CD4-positive, alpha-beta T cell (primary cell): ENCODE data around the gene TMCO4. TPM values are rescaled to one million over a fixed set of nuclear protein-coding genes. Genes with fewer than 3 reads are reported as not detected.

Experiments used
- ATAC-seq: fragments of 200-7000 bp; cut with Tn5 transposase; one replicate; pipeline ENCODE4 v1.10.0; 2022; ENCODE audit warnings: mild to moderate bottlenecking; ENCODE audit not compliant: poor library complexity
- CTCF ChIA-PET: fragments of 350-600 bp; sonication (Branson Sonifier 250); formaldehyde crosslinking; loops from one replicate; lab custom pipeline; 2021; ENCODE audit warnings: antibody characterized with exemption, inconsistent platforms; lab: Charles Lee
- POLR2A ChIA-PET: fragments of 350-600 bp; sonication (Branson Sonifier 250); formaldehyde crosslinking; loops from one replicate; lab custom pipeline; 2021; ENCODE audit warnings: antibody characterized with exemption, inconsistent platforms; lab: Charles Lee
- DNase-seq, 14 experiments: peaks; one replicate each; pipeline ENCODE4 v3.0.0-alpha.2; 2013 to 2020; ENCODE audit warnings: mixed read lengths in 2 of 14
- H3K27ac ChIP-seq, 2 donors: one replicate each; pipeline versions ENCODE4 v1.5.1 to v1.7.0; 2013; ENCODE audit warnings: low read length in 2 of 2, low read depth in 1 of 2, mild to moderate bottlenecking in 1 of 2
- H3K27me3 ChIP-seq, 2 experiments: 1 replicate in 1 of 2; 2 replicates in 1 of 2; pipeline versions ENCODE4 v1.6.1 to v1.7.0; 2013; ENCODE audit warnings: low read length in 2 of 2, control low read depth in 1 of 2, mild to moderate bottlenecking in 1 of 2, moderate library complexity in 1 of 2; ENCODE audit not compliant: insufficient read depth in 2 of 2, control insufficient read depth in 1 of 2
- H3K36me3 ChIP-seq: one replicate; pipeline ENCODE4 v1.6.1; 2013; ENCODE audit warnings: low read length, control low read depth; ENCODE audit not compliant: insufficient read depth
- H3K4me1 ChIP-seq: one replicate; pipeline ENCODE4 v1.6.1; 2013; ENCODE audit warnings: low read length, control low read depth; ENCODE audit not compliant: insufficient read depth
- H3K4me3 ChIP-seq: one replicate; pipeline ENCODE4 v1.5.1; 2013; ENCODE audit warnings: mild to moderate bottlenecking, low read length, moderate library complexity
- H3K9me3 ChIP-seq, 2 experiments: 1 replicate in 1 of 2; 2 replicates in 1 of 2; pipeline versions ENCODE4 v1.6.1 to v1.7.0; 2013; ENCODE audit warnings: low read length in 2 of 2, mild to moderate bottlenecking in 2 of 2, control low read depth in 1 of 2, moderate library complexity in 1 of 2; ENCODE audit not compliant: control insufficient read depth in 1 of 2, insufficient read depth in 1 of 2
- H3K27ac Mint-ChIP-seq: one replicate; pipeline ENCODE4 v1.8.0; 2020; ENCODE audit warnings: mixed read lengths
- H3K27me3 Mint-ChIP-seq: one replicate; pipeline ENCODE4 v1.8.0; 2021; ENCODE audit warnings: mixed read lengths
- H3K36me3 Mint-ChIP-seq: one replicate; pipeline ENCODE4 v1.8.0; 2021; ENCODE audit warnings: low read depth, mixed read lengths
- H3K4me1 Mint-ChIP-seq: one replicate; pipeline ENCODE4 v1.8.0; 2021; ENCODE audit warnings: low read depth, mixed read lengths
- H3K4me3 Mint-ChIP-seq: one replicate; pipeline ENCODE4 v1.8.0; 2020; ENCODE audit warnings: mild to moderate bottlenecking, mixed read lengths
- H3K9me3 Mint-ChIP-seq: one replicate; pipeline ENCODE4 v1.8.0; 2020; ENCODE audit warnings: mixed read lengths
- intact Hi-C, 2 experiments: fragments of 100-400 bp; cut with DNase I in 1 of 2; cut with micrococcal nuclease in 1 of 2; formaldehyde crosslinking; loops; one replicate each; pipeline versions ENCODE4 v1.15.1 to v1.9.0; 2023 to 2025; cut with DNase I, micrococcal nuclease
- total RNA-seq, 174 experiments: library from RNA in 2 of 174; stranded (reverse) in 2 of 174; gene quantifications; one replicate each; pipeline ENCODE4 v1.2.3 and lab custom pipeline; 2021 to 2026
- TF ChIP-seq, protein P1 (sequence below): fragments of 200-600 bp; IDR thresholded peaks from one replicate; pipeline ENCODE4 v1.8.0; 2022; ENCODE audit warnings: antibody characterized with exemption, mild to moderate bottlenecking

Gene TMCO4
- total RNA-seq, 2 experiments from 2014 or later = 12.4 to 13.9 TPM

DNA sequence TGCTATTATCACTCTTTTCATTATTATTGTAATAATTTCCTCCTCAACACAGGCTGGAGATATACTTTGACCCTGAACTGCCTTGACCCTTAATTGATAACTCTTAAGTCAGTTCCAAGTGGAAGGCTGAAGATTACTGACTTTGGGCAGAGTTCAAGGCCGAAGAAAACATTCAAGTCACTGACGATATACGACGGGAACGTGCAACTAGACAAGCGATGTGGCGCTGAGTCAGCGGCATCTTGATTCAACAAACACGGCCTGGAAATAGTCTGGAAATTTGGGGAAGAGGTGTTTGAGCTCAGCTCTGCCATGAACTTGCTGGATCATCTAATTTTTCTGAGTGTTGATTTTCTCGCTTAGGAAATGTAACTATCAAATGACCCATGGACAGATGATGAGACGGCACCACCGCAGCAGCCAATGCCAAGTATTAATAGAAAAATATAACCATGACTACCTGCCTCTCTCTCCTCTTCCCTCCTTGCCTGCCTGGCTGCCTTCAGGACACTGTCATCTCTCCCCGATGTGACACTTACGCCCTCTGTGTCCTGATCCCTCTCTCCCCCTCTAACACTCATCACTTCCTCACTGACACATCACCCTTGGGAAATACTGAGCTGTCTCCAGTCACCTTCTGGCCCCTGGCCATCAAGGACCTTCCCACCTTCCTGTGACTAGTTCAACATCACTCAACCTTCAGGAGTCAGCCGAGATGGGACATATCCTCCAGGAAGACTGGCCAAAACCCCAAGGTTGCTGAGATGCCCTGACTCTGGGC is 49.4 kb downstream of the TMCO4 start:
- H3K4me3 Mint-ChIP-seq = no peak overlapping the region
- H3K4me1 ChIP-seq = no peaks in the 10 kb centered on the region
- ATAC-seq (no peak), DNase-seq (no peak)
- TF ChIP-seq, protein P1, sequence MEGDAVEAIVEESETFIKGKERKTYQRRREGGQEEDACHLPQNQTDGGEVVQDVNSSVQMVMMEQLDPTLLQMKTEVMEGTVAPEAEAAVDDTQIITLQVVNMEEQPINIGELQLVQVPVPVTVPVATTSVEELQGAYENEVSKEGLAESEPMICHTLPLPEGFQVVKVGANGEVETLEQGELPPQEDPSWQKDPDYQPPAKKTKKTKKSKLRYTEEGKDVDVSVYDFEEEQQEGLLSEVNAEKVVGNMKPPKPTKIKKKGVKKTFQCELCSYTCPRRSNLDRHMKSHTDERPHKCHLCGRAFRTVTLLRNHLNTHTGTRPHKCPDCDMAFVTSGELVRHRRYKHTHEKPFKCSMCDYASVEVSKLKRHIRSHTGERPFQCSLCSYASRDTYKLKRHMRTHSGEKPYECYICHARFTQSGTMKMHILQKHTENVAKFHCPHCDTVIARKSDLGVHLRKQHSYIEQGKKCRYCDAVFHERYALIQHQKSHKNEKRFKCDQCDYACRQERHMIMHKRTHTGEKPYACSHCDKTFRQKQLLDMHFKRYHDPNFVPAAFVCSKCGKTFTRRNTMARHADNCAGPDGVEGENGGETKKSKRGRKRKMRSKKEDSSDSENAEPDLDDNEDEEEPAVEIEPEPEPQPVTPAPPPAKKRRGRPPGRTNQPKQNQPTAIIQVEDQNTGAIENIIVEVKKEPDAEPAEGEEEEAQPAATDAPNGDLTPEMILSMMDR = no peak
- no peak overlapping the region for H3K27ac ChIP-seq
- no peak overlapping the region for H3K4me3 ChIP-seq
- no peaks in the 10 kb centered on the region for H3K9me3 ChIP-seq
- intact Hi-C loops = no loop called here
- ChIA-PET POLR2A (no interaction called here), CTCF (no interaction called here)
- no peaks in the 10 kb centered on the region for H3K27me3 ChIP-seq
- no peaks in the 10 kb centered on the region for H3K9me3 Mint-ChIP-seq
- H3K27ac Mint-ChIP-seq = no peak overlapping the region
- H3K4me1 Mint-ChIP-seq = no peaks in the 10 kb centered on the region
- H3K27me3 Mint-ChIP-seq = no peaks in the 10 kb centered on the region
- peaks cover 87% of the 10 kb centered on the region for H3K36me3 Mint-ChIP-seq
- peaks cover 58% of the 10 kb centered on the region for H3K36me3 ChIP-seq

DNA sequence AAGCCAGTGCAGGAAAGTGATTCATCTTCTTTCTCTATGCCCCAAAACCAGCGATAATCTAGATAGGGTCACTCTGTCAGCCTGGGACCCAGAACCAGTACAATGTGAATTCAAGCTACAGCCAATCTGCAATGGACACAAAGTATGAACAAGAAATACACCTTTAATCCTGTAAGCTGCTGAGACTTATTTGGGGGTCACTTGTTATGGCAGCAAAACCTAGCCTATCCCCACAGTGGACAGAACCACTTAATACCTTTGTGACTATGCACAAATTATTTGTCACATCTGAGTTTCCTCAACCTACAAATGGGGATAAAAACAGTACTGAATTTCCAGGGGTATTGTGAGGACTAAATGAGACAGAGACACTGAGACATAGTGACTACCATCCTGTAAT is 50.0 kb downstream of the TMCO4 start:
- no peaks in the 10 kb centered on the region for H3K9me3 ChIP-seq
- intact Hi-C loops = no loop called here
- no peak overlapping the region for H3K4me3 Mint-ChIP-seq
- ChIA-PET CTCF (no interaction called here), POLR2A (no interaction called here)
- H3K27me3 ChIP-seq = no peaks in the 10 kb centered on the region
- no peak overlapping the region for H3K4me3 ChIP-seq
- ATAC-seq (no peak), DNase-seq (no peak)
- TF ChIP-seq, protein P1 = no peak
- no peaks in the 10 kb centered on the region for H3K9me3 Mint-ChIP-seq
- peaks cover 55% of the 10 kb centered on the region for H3K36me3 ChIP-seq
- no peak overlapping the region for H3K27ac ChIP-seq
- H3K27ac Mint-ChIP-seq = no peak overlapping the region
- H3K4me1 ChIP-seq = no peaks in the 10 kb centered on the region
- H3K4me1 Mint-ChIP-seq = no peaks in the 10 kb centered on the region
- peaks cover 86% of the 10 kb centered on the region for H3K36me3 Mint-ChIP-seq
- no peaks in the 10 kb centered on the region for H3K27me3 Mint-ChIP-seq

DNA sequence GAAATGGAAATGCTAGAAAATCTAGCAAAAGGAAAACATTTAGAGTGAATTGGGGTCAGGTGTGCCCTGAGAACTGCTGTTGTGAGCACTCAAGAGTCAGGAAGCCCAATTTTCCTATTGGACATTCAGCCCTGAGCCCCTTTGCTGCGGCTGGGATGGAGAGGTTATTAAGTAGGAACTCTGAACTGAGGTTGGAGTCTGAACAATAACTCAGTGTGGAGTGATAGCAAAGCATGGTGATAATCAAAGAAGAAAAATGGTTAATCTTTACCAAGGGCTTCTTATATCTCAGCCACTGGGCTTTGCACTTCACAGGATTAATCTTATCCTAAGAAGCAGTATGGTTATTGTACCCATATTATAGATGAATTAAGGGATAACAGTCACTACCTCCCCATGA is 52.0 kb downstream of the TMCO4 start:
- TF ChIP-seq, protein P1 = no peak
- no peak overlapping the region for H3K4me3 Mint-ChIP-seq
- CTCF ChIA-PET = no interaction called here

More for the DNA sequence above, 52.0 kb downstream of the TMCO4 start:
- POLR2A ChIA-PET = no interaction called here
- Mint-ChIP-seq H3K4me1 (no peaks in the 10 kb centered on the region), H3K36me3 (peaks cover 86% of the 10 kb centered on the region), H3K27ac (no peak overlapping the region), H3K27me3 (no peaks in the 10 kb centered on the region), H3K9me3 (no peaks in the 10 kb centered on the region)
- H3K4me3 ChIP-seq = no peak overlapping the region
- ATAC-seq (no peak), DNase-seq (no peak)
- H3K4me1 ChIP-seq = no peaks in the 10 kb centered on the region
- H3K27me3 ChIP-seq = no peaks in the 10 kb centered on the region
- no peak overlapping the region for H3K27ac ChIP-seq
- intact Hi-C loops = no loop called here
- H3K36me3 ChIP-seq = peaks cover 49% of the 10 kb centered on the region
- no peaks in the 10 kb centered on the region for H3K9me3 ChIP-seq
